GM19240 (cell line): ENCODE measurements around the gene CHD9NB.
"Not testable (repeated sequence)": the region's sequence is repeated elsewhere in the genome, so short reads cannot be mapped to it uniquely, and the experiment has no call there.

Source experiments
- DNase-seq: peaks from one replicate; pipeline ENCODE4 v3.0.0; 2011; ENCODE audit warnings: low spot score; ENCODE audit not compliant: insufficient read length

Gene CHD9NB

GRCh38 chr16:53057658-53058057, 5.0 kb upstream of the CHD9NB start:
- DNase-seq: no peak

- DNase-seq: no peak
These were observed 3.7 kb upstream of the CHD9NB start for GRCh38 chr16:53056392-53056881.

DNA sequence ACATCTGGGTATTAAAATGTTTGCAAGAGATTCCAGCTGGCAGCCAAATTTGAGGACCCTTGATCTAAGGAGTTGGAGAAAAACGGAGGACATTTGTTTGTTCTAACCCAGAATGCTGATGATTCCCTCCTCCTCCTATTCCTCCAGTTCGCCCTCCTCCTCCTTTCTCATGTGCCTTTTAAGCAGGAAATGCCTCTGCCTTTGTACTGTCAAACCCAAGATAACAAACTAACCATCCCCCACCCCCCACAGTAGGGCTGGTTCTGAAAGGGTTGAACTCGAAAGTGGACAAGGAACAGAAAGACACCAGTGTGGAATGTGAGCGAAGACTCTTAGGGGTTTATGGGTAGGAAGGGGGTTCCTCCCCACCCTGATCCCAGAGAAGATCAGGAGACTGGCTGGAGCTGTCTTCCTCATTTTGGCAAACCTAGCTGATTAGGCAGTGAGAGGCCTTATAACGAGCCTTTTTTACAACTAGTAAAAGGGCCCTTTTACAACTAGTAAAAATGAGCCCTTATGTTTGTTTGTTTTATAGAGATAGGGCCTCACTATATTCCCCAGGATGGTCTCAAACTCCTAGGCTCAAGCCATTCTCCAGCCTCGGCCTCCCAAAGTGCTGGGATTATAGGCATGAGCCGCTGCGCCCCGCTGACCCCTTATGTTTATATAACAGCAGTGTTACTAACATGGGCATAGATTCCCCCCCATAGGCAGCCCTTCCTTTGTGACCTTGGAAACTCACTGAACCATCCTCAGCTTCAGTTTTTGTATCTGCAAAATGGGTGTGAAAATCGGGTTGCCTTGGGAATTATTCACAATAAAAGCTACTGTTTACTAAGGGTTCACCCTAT, 3.1 kb upstream of the CHD9NB start:
- DNase-seq: no peak

- DNase-seq: peak; percentile 71
These were observed 2.2 kb upstream of the CHD9NB start, which contains the start of gene CHD9 for GRCh38 chr16:53054670-53055485. Gene CHD9 (plus strand): TSS chr16:53054991. CDS start chr16:53156090, 101,099 bp downstream.

GRCh38 chr16:53053967-53054669, 1.4 kb upstream of the CHD9NB start:
- DNase-seq: no peak

GRCh38 chr16:53051255-53051654, 1.4 kb downstream of the CHD9NB start:
- DNase-seq: not testable (repeated sequence)

DNA sequence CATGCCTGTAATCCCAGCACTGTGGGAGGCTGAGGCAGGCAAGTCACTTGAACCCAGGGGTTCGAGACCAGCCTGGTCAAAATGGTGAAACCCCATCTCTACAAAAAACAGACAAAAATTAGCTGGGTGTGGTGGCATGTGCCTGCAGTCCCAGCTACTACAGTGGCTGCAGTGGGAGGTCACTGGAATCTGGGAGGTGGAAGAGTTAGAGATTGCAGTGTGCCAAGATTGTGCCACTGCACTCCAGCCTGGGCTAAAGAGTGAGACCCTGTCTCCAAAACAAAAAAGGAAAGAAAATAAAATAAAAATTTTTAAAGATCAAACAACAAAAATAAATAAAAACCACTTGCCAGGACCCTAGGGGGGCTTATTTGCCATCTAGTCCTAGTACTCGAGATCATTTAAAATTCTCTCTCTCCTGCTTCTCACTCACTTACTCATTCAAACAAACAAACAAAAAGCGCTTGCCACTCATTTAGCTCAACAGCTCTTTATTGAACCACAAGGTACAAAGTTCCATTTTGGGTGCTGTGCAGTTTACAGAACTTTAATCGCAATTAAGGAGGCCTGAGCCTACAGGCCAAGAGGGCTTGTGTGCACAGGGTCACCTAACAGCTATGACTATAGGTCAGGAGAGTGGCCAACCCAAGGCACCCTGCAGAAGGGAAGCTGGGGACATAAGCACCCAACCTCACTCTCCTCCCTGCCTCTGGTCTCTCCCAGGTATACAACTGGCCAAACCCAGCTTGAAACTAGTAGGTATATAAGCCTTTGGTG, 4.4 kb downstream of the CHD9NB start:
- DNase-seq: no peak

GRCh38 chr16:53047515-53047914, 5.2 kb downstream of the CHD9NB start:
- DNase-seq: not testable (repeated sequence)

DNA sequence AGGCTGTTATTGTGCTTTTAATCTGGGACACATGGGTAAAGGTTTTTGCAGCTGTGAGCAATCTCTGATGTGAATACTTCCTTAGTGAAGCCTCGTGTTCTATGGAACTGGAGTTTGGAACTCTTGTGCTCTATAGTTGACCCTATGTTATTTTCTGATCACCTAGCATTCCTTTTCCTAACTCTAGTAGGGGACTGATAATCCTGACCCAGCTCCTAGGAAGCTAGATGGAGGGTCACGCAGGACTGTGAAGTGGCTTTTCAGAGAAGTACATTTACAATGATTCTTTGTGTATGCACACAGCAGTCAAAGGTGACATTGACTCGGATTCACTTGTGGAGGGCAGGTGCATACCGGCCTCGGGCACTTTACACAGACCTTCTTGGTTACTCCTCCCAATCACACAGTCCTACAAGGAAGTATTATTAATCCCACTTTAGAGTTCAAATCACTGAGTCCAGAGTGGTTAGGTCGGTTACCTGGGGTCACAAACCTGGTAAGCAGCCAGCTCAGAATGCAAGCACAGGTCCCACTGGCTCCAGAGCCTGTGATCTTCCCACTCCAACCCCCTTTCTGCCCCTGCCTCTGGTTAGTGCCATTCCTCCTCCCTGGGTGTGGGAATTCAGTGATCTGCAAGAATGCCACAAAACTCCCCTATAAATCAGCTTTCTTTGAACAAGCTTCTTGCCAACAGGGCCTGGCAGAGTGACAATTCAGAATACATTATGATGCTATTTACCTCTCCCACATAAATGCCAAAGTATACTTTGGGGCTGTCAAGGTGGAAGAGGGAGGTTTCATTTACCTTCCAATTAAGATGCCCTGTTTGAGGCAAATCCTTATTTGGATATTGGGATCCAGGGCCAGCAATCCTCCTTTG, 7.1 kb downstream of the CHD9NB start:
- no peak for DNase-seq

GRCh38 chr16:53043986-53044601, 8.6 kb downstream of the CHD9NB start:
- DNase-seq: no peak

GRCh38 chr16:53043428-53043831, 9.3 kb downstream of the CHD9NB start:
- DNase-seq: no peak

- DNase-seq: no peak
These were observed 10.4 kb downstream of the CHD9NB start for GRCh38 chr16:53042235-53042701.

- DNase-seq: no peak
These were observed 11.2 kb downstream of the CHD9NB start for GRCh38 chr16:53041320-53042051.

- no peak for DNase-seq
These were observed 11.9 kb downstream of the CHD9NB start for GRCh38 chr16:53040788-53041187.

DNA sequence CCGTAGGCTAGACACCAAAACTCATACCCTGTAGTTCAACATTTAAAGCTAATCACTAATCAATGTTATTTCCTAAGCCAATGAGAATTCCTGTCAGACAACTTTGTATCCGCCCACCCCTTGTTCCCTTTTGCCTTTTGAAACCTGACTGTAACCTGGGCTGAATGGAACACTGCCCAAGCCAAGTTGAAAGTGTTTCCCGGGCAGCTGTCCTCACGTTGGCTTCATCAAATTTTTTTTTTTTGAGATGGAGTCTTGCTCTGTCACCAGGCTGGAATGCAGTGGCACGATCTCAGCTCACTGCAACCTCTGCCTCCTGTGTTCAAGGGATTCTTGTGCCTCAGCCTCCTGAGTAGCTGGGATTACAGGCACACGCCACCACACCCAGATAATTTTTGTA, 16.0 kb downstream of the CHD9NB start:
- not testable (repeated sequence) for DNase-seq

GRCh38 chr16:53036066-53036465, 16.6 kb downstream of the CHD9NB start:
- no peak for DNase-seq

GRCh38 chr16:53035176-53035942, 17.3 kb downstream of the CHD9NB start:
- DNase-seq: no peak

DNA sequence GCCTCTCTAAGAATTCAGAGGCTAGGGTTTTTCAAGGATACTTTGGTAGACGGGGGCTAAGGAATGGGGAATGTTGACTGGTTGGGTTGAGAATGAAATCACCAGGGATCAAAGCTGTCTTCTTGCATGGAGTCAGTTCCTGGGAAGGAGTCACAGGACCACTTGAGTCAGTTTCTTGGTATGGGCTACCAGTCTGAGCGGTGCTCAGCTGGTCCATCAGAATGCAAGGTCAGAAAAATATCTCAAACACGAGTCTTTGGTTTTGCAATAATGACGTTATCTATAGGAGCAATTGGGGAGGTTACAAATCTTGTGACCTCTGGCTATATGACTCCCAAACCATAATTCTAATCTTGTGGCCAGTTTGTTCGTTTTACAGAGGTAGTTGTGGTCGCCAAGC, 18.4 kb downstream of the CHD9NB start:
- DNase-seq: no peak
